ENCODE measurements around the gene NMRK1.

Gene NMRK1

GRCh38 chr9:75019022-75019421 lies 68.9 kb downstream of the NMRK1 start:
- peaks cover 7% of the 10 kb centered on the region for H3K9me3 Mint-ChIP-seq
- no peaks in the 10 kb centered on the region for H3K27me3 Mint-ChIP-seq
- DNase-seq (no peak), ATAC-seq (no peak)
- H3K4me1 Mint-ChIP-seq, result peaks cover 29% of the 10 kb centered on the region
- no peak overlapping the region for H3K27ac Mint-ChIP-seq
- H3K4me3 Mint-ChIP-seq, result no peak overlapping the region
- peaks cover 30% of the 10 kb centered on the region for H3K36me3 Mint-ChIP-seq (ENCODE audit: low read depth)

DNA sequence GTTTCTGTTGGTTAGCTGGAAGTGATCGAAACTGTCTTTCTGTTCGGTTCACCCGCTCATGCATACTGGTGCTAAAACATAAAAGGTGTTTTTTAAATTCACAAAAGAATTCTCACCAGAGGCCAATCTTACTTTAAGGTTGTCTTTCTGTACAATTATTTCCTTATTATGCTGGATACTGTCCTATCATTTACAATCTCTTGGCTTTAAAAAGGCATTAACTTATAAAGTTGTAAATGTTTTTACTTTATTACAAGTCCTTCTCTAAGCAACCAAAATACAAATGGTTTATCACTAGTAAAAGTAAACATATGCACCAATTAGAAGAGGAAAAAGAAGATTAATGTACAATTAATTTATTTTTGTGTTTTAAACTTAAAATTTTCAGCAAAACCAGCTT lies 70.6 kb downstream of the NMRK1 start:
- H3K9me3 Mint-ChIP-seq, result peaks cover 7% of the 10 kb centered on the region
- no peak overlapping the region for H3K4me3 Mint-ChIP-seq
- no peaks in the 10 kb centered on the region for H3K27me3 Mint-ChIP-seq
- no peak overlapping the region for H3K27ac Mint-ChIP-seq
- H3K4me1 Mint-ChIP-seq, result peaks cover 22% of the 10 kb centered on the region
- DNase-seq, result no peak
- ATAC-seq, result no peak
- peaks cover 34% of the 10 kb centered on the region for H3K36me3 Mint-ChIP-seq (ENCODE audit: low read depth)

DNA sequence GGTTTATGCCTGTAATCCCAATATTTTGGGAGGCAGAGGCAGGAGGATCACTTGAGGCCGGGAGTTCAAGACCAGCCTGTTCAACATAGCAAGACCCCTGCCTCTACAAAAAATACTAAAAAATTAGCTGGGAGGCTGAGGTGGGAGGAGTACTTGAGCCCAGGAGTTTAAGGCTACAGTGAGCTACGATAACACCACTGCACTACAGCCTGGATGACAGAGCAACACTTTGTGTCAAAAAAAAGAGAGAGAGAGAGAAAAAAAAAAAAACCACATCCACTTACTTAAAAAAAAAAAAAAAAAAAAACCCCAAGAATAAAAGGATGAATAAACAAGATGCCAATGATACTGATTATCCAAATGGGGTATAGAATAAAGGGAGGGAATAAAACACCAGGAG lies 74.2 kb downstream of the NMRK1 start:
- H3K9me3 Mint-ChIP-seq, result no peaks in the 10 kb centered on the region
- H3K4me3 Mint-ChIP-seq, result no peak overlapping the region
- DNase-seq (no peak), ATAC-seq (no peak)
- no peaks in the 10 kb centered on the region for H3K27me3 Mint-ChIP-seq
- H3K36me3 Mint-ChIP-seq (ENCODE audit: low read depth), result peaks cover 36% of the 10 kb centered on the region
- H3K27ac Mint-ChIP-seq, result no peak overlapping the region
- H3K4me1 Mint-ChIP-seq, result peaks cover 22% of the 10 kb centered on the region
